GM23248 (cell line): ENCODE results near the gene ARFRP1.

Experiments used
- EZH2 ChIP-seq: fragments of 200-600 bp; sonication (generic); IDR thresholded peaks from 2 replicates; pipeline ENCODE4 v1.6.1; 2018; ENCODE audit warnings: antibody characterized with exemption, mild to moderate bottlenecking; ENCODE audit not compliant: insufficient read depth, poor library complexity, severe bottlenecking
- EZH2phosphoT487 ChIP-seq: fragments of 200-600 bp; sonication (generic); IDR thresholded peaks from 2 replicates; pipeline ENCODE4 v1.6.1; 2018; ENCODE audit warnings: antibody characterized with exemption, moderate library complexity, mild to moderate bottlenecking, low read depth; ENCODE audit not compliant: insufficient read depth

DNA sequence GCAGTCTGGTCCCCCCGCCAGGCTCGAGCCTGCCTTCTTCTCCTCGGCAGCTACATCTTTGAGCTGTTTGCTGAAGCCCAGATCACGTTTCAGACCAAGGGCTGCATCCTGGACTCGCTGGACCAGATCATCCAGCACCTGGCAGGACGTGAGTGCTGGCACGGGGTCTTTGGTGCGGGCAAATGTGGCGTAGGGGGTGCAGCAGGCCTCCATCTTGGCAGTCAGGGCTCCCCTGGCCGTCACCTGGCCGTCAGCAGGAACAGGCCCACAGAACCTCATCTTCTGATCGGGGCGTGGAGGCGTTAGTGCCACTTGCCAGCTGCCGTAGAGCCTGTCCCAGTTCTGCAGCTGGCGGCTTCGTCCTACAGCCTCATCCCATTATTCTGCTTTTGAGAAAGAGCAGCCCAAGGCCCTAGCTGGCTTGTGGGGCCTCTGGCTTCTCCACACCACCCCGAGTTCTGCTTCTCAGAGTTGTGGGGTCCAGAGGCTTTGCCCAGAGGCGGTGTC is 27.9 kb downstream of the ARFRP1 start:
- TF ChIP-seq EZH2 (no peak), EZH2phosphoT487 (no peak)
